GM18511 (cell line): ENCODE data around the gene MYO1H.
"Not testable (repeated sequence)": the region's sequence is repeated elsewhere in the genome, so short reads cannot be mapped to it uniquely, and the experiment has no call there.

Experiments
- ATAC-seq: cut with Tn5 transposase; IDR thresholded peaks from one replicate; pipeline ENCODE4 v1.9.1; 2021; ENCODE audit warnings: mild to moderate bottlenecking, moderate library complexity; ENCODE audit not compliant: unreplicated experiment

MYO1H gene

DNA sequence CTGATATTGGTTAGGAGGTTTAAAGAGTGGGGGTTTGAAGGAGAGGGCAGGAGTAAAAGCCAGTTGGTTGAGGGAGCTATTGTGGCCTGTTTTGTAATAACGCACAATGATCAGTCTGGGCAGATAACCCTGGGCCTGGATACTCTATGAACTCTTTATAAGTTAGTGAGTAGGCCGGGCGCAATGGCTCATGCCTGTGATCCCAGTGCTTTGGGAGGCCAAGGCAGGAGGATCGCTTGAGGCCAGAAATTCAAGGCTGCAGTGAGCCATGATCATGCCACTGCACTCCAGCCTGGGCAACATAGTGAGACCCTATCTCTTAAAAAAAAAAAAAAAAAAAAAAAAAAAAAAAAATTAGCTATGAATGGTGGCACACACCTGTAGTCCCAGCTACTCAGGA, 58.4 kb downstream of the MYO1H start:
- not testable (repeated sequence) for ATAC-seq

DNA sequence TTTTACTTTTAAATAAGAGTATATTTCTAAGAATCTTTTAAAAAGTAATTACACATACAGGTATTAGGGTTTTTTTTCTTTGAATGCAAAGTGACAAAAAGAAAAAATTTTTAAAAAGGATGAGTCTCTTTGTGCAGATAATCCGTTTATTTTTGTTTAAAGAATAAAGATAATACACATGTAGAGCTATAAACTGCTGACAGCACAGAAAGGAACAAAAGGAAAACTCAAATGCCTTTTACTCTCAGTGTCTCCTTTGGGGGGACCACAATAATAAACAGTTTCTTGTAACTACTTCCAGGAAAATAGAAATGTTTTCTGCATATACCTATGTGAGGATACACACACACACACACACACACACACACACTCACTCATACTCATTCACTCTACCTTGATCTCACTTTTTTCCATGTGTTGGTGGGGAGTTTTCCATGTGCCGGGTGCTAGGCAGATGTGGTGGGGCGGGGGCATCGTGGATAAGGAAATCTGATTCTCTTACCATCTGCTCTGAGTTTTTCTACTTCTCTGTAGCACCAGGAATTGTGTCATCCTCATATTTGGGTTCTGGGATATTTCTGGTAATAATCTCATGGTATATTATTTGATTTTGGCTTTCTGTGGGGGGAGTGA, 71.3 kb downstream of the MYO1H start:
- ATAC-seq = no peak

DNA sequence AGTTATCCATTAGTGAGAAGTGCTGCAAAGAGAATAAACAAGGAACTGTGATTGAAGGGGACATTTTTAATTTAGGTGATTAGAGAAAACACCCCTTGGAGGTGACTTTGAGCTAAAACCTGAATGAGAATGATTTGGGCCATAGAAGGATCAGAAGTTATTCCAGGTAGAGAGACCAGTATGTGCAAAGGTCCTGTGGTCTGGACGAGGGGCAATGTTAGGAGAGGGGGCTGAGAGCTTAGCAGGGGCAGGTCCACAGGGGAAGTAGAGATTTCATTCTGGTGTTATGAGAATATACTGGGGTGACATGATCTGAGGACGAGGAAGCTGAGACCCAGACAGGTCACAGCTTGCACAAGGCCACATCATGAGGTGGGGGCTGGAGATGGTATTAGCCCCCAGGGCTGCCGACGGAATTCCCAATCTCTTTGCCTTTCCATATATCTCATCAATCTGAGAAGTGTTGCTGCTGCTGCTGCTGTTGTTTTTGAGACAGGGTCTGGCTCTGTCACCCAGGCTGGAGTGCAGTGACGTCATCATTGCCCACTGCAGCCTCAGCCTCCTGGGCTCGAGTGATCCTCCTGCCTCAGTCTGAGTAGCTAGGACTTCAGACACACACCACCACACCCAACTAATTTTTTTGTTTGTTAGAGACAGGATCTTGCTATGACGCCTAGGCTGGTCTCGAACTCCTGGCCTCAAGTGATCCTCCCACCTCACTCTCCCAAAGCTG, 73.8 kb downstream of the MYO1H start:
- ATAC-seq = no peak

DNA sequence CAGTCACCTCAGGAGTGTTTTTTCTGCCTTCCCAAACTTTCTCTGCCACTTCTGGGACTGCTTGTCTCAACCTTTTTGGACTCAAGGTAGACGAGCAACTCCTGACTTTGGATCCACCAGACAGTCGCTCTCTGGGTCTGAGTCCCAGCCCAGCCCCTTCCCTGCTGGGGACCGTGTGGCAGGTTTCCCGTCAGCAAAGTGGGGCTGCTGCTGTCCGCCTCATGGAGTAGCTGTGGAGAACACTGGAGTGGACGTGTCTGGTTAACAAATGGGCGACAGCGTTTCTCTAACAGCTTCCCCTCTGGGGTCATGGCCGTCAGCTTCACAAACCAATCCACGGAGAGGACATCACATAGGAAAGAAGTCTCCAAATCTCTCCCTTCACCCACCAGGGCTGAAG, 74.6 kb downstream of the MYO1H start:
- no peak for ATAC-seq

GRCh38 chr12:109423392-109423791, 75.7 kb downstream of the MYO1H start:
- ATAC-seq = no peak

DNA sequence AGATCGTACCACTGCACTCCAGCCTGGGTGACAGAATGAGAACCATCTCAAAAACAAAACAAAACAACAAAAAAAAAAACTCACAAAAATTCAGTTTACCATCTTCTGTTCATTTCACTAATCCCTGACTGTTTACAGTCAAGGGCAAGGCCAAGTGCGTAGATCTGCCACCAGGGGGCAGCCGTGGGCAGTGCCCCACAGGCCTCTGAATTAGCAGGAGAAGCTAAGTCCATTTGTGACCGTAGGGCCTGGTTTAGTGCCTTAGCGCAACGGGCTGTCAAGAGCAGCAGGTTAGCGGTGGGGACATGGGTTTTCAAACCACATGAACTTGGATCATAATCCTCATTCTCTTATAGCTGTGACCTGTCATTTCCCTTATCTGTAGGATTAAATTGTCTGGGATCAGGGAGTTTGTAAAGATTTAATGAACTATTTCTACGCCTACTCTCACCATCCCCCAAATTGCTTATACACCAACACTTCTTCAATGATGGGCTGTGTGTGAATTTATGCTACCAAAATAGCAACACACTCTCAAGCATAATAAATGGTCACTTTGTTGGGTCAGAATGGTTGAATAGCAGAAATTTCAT, 80.4 kb downstream of the MYO1H start:
- no peak for ATAC-seq

- not testable (repeated sequence) for ATAC-seq
These were observed 81.1 kb downstream of the MYO1H start for GRCh38 chr12:109428804-109429203.

DNA sequence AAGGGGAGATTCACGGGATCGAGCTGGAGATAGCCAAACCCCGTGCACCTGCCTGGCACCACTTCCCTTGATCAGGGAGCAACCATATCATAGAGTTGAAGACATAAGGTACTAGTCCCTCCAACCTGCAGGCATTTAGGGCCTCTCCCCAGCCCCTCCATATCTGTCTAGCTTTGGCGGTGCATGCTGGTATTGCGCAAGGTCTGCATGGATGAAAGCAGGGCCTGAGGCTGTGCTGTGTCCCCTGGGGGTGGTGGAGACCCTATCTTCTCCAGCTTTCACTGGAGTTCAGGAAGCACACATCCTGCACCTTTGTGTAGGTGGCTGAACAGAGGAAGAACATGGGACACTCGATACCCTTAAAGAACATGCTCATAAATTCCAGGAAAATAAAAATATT, 82.5 kb downstream of the MYO1H start:
- no peak for ATAC-seq

GRCh38 chr12:109432431-109432830, 84.7 kb downstream of the MYO1H start:
- no peak for ATAC-seq

GRCh38 chr12:109432842-109433304, 85.2 kb downstream of the MYO1H start:
- no peak for ATAC-seq

DNA sequence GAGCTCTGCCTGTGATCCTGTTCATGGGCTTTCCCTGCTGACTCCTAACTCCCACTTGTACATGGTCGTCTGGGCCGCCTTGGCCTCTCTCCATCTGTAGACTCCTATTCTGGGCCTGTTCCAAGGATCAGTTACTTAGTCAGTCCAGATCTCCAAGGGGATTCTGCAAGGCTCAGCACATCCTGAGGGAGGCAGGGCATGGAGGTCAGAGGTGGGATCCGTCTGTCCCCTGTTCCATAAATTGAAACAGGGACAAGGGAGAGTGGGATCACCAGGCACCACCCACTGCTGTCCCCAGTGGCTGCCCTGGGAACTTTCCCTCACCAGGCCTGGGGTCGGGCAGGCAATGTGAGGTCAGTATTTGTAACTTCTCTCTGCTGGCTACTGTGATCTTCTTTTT, 85.9 kb downstream of the MYO1H start:
- ATAC-seq = no peak

DNA sequence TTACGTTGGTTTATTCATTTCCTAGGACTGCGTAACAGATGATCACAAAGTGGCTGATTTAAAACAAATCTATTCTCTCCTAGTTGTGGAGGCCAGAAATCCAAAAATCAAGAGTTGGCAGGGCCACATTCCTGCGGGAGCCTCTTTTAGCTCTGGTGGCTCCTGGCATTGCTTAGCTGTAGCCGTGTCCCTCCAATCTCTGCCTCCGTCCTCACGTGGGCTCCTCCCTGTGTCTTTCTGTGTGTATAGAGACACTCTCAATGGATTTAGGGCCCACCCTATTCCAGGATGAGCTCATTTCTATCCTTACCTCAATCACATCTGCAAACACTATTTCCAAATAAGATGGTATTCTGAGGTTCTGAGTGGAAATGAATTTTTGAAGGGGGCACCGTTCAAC, 86.9 kb downstream of the MYO1H start:
- ATAC-seq = no peak

- no peak for ATAC-seq
These were observed 87.9 kb downstream of the MYO1H start for GRCh38 chr12:109435428-109436187.

DNA sequence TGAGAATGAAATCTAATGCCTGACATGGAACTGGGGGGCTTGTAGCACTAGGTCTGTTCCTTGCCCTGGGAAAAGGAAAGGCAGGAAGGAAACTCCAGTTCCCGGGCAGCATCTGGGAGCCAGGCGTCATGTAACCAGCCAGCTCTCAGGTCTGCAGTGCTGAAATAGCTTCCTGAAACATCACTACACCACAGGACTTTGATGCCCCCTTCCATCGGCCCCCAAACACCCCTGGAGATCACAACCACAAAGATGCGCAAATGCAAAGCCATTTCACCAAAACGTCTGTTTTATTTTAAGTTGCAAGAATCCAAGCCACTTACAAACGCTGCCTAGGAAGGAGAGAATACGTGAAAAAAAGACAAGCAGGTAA, 88.5 kb downstream of the MYO1H start:
- ATAC-seq = no peak

DNA sequence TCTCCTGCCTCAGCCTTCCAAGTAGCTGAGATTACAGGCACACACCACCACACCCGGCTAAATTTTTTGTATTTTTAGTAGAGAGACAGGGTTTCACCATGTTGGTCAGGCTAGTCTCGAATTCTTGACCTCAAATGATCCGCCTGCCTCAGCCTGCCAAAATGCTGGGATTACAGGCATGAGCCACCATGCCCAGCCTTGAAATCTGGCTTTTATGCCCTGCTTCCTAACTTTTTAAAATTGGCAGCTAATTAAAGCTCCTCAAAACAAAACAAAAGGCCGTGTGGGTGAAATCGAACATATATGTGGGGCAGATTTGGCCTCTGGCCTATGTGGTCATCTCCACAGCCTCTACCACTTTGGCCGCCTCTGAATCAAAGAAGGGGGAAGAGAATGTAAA, 91.5 kb downstream of the MYO1H start:
- ATAC-seq = no peak

DNA sequence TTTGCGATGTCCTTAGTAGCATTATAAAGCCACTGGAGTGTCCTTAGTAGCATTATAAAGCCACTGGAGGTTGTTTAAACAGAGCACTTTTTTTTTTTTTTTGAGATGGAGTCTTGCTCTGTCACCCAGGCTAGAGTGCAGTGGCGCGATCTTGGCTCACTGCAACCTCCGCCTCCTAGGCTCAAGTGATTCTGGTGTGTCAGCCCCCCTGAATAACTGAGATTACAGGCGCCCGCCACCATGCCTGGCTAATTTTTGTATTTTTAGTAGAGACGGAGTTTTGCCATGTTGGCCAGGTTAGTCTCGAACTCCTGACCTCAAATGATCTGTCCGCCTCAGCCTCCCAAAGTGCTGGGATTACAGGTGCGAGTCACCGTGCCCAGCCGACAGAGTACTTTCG, 92.3 kb downstream of the MYO1H start:
- not testable (repeated sequence) for ATAC-seq

DNA sequence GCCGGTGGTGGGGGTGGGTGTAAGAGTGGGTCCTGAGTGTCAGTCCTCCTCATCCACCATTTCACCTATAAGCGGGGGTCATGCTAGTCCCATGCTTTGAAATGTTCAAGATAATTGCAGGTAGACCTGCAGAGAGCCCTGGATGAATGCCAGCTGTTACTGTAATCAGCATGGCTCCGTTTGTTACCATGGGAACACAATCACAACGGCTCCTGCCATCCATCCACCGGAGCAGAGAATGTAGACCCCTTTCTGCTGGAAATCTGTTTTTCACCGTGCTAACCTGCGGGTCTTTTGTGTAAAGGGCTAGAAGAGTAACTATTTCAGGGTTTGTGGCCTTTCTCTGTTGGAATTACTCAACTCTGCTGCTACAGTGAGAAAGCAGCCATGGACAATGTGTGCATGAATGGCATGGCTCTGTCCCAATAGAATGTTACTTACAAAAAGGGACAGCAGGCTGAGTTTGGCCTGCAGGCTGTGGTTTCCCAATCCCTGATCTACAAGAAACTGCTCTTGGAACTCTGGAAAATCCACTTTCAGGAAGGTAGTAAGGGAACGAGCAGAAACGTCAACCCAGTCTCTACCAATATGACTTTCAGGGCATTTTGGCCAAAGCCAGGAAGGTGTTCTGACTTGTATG, 93.3 kb downstream of the MYO1H start:
- ATAC-seq = no peak

DNA sequence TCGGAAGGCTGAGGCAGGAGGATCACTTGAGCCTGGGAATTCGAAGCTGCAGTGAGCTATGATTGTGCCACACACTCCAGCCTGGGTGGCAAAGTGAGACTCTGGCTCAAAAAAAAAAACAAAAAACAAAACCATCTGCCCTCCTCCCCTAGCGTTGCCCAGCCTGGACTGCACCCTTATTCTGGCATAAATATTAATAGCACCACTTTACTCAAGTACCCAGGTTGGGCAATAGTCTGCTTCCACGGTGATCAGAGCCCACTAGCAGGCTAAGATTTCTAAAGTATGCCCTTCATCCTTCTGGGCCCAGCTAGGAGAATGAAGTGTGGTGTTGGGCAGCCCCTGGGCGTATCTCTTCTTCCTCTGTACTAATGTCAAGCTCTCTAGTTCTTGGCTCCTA, 96.1 kb downstream of the MYO1H start:
- no peak for ATAC-seq

DNA sequence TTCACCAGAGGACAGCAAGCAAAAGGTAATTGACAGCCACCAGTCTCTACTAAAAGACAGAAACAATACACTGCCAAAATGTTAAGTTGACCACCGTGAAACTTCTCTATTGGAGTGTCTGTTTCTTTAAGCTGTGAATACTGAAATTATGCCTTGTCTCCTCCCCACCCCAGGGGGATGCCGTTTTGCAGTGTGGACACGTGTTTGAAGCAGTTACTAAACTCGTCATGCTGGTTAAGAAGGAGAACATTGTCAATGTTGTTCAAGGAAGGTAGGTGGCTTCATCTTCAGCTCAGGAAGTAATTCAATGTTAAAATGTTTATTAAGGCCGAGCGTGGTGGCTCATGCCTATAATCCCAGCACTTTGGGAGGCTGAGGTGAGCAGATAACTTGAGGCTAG, 96.6 kb downstream of the MYO1H start:
- ATAC-seq = no peak

DNA sequence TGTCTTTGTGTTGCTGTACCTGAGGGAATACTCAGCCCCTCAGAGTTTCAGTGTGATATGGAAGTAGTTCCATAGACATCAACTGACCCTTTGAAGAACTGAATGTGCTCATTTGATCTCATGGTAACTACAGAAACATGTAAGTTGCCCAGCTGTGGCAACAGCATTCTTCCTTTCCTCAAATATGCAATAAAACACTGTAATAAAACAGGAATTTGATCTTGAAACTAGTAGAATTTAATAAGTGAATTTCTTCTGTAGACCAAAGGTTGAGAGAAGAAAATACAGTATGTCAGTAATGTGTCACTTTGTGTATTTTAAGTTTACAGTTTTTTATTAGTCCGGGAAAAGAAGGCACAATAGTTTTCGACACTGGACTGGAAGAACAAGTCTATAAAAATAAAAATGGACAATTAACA, 97.5 kb downstream of the MYO1H start:
- no peak for ATAC-seq

- no peak for ATAC-seq
These were observed 99.2 kb downstream of the MYO1H start for GRCh38 chr12:109446869-109447268.
